HG03558 (cell line): ENCODE data around the gene TLE1.
"Not testable (repeated sequence)": the region's sequence is repeated elsewhere in the genome, so short reads cannot be mapped to it uniquely, and the experiment has no call there.

Experiments
- ATAC-seq: cut with Tn5 transposase; IDR thresholded peaks from one replicate; pipeline ENCODE4 v1.9.1; 2021; ENCODE audit warnings: moderate number of reproducible peaks; ENCODE audit not compliant: unreplicated experiment; ENCODE audit errors: extremely low read depth

TLE1 gene

GRCh38 chr9:81661339-81661738 lies 28.0 kb downstream of the TLE1 start:
- no peak for ATAC-seq

GRCh38 chr9:81656871-81657337 lies 32.4 kb downstream of the TLE1 start:
- ATAC-seq: no peak

GRCh38 chr9:81656004-81656403 lies 33.3 kb downstream of the TLE1 start:
- ATAC-seq: no peak

- ATAC-seq: no peak
Observed at GRCh38 chr9:81653240-81653639, 36.1 kb downstream of the TLE1 start.

DNA sequence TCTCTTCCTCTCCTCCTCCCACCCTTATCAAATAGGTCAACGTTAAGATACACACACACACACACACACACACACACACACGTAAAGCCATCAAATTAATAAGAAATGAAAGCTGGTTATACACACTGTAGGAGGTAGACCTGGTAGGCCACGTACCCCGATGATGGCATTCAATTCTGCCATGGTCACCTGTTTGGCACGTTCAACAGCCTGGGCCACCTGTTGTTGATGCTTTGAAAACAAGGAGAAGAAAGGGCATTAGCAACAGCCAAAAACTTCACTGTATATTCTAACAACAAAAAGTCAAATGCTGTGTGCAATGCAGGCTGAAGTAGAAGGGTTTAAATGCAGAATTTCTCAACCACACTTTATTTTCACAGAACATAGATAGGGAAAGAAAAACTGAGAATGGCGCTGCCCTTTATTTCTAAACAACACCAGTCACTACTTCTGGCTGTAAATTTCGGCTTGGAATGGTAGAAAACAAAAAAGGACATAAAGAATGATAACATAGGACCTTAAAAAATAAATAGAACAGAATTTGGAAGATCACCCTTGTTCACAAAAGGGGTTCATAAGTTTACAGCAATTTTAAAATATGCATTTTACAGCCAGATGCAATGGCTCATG lies 37.2 kb downstream of the TLE1 start:
- ATAC-seq: no peak

- no peak for ATAC-seq
Observed at GRCh38 chr9:81650586-81651515, 38.5 kb downstream of the TLE1 start.

GRCh38 chr9:81649475-81650240 lies 39.7 kb downstream of the TLE1 start:
- no peak for ATAC-seq

- ATAC-seq: no peak
Observed at GRCh38 chr9:81648891-81649290, 40.5 kb downstream of the TLE1 start.

DNA sequence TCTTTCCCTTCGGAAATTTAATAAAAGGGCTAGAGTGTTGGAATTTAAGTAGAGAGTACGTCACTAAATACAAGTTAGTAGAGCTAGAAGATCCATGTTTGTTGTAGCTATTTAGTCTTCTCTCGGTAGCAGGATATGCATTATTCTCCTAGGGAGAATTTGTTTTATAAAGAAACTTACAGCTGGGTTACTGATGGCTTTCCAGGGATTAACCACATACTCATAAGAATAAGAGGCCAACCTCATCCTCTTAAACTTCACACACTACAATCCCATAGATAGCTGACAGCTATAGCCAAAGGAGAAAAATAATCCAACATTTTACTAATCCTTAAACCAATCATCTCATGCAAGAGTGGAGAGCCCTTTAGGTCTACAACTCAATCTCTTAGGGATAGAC lies 43.0 kb downstream of the TLE1 start:
- ATAC-seq: no peak

DNA sequence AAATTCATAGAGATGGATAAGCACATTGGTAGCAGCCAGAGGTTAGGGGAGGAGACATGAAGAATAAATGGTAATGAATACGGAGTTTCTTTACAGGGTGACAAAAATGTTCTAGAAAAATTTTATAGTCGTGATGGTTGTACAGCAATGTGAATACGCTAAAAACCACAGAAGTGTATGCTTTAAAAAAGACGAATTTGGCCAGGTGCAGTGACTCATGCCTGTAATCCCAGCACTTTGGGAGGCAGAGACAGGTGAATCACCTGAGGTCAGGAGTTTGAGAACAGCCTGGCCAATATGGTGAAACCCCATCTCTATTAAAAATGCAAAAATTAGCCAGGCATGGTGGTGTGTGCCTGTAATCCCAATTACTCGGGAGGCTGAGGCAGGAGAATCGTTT lies 44.8 kb downstream of the TLE1 start:
- ATAC-seq: not testable (repeated sequence)

- ATAC-seq: no peak
Observed at GRCh38 chr9:81637276-81637675, 52.1 kb downstream of the TLE1 start.

DNA sequence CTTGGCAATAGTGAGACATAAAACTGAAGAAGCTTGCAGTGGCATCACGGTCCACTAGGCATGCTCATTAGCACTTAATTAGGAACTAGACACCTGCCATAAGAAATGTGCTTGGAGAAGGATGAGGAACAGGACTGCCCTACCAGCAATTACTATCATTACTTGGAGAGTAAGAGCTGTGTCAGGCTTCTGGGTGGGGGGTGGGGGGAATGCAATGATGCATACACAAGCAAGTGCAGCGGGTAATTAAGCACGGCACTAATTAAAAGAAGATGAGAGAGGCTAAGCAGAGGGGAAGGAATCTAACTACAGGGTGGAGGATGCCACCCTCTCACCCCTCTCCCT lies 53.1 kb downstream of the TLE1 start:
- no peak for ATAC-seq

DNA sequence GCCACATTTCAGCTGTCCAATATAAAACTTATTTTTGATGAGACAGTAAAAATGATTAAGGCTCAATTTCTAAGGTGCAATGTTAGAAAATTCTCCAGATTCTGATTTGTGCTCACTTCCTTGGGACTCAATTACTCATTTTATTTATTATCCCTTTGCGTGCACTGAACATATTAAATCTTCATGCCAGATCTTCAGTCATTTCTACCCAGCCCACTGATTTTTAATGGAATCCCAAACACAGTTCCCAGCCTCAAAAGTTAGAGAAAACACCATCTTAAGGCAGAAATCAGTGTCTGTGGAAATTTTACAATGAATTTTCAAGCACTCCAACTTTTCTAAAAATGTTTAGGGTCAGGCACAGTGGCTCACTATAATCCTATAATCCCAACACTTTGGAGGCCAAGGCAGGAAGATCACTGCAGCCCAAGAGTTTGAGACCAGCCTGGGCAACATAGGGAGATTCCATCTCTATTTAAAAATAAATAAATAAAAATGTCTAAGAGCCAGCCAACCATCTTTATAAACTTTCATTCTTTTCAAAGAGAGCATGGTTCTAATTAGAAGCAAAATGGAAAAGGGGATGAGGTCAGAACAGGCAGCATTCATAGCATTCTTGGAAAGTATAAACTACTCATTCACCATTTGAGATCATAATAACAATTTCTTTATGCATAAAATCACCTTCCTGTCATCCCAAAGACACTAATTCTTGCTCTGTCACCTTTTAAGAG lies 53.7 kb downstream of the TLE1 start:
- ATAC-seq: no peak

GRCh38 chr9:81634915-81635516 lies 54.3 kb downstream of the TLE1 start:
- ATAC-seq: no peak

DNA sequence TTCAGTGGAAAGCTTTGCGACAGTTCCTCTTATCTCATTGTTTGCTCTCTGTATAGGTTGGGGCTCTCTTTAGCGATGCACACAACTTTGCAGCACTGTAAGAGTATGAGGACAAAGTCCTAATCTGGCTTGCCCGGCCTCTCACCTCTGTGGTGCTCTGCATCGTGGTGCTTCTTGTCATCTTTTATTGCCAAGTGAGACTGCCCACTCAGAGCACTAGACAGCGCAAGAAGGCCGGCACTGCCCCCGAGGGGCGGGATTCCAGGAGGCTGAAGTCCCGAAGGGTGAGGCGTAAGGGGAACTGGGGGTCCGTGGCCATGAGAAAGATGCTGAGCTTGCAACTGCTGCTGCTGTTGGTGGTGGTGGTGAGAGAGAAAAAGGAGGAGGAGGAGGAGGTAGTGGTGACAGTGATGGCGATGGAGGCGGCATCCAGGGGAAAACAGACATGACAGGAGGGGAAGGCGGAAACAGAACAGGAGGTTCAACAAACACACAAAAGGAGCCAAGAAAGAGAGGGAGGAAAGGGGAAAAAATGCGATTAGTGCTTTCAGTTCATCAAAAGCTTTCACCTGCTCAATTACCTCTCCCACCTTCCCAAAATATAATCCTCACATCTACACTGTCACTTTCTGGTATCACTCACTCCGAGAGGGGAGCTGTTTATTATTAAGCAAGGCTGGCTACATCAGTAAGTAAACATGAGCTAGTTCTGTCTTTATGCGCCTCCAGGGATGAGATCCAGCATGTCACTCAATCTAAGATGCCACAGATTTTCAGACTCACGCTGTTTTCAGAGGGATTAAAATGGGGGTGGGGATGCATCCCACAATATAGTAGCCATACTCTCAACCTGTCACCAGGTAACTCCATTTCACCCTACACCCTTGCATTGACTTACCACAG lies 55.1 kb downstream of the TLE1 start:
- ATAC-seq: no peak

- ATAC-seq: no peak
Observed at GRCh38 chr9:81632599-81632998, 56.7 kb downstream of the TLE1 start.

DNA sequence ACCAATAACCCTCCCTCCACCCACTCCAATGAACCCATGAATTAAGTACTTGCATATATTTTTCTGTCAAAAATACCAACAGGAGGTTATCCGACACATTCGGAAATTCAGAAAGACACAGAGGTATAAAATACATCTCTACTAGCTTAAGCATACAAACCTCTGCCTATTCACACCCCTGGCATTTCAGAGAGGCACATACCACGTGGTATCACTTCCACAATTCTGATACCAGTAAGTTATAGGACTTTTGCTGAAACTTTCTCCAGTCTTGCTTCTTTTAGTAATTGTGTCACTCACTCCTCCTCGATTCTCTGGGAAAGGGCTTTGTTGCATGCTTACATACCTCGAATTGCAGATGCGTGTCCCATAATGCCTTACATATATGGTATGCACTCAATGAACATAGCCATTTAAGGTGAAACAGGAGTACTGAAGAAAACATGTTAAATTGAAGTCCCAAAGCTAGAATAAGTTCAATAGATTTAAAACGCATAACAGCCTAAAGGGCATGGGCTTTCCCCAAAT lies 58.1 kb downstream of the TLE1 start:
- ATAC-seq: no peak

- no peak for ATAC-seq
Observed at GRCh38 chr9:81629440-81629839, 59.9 kb downstream of the TLE1 start.

DNA sequence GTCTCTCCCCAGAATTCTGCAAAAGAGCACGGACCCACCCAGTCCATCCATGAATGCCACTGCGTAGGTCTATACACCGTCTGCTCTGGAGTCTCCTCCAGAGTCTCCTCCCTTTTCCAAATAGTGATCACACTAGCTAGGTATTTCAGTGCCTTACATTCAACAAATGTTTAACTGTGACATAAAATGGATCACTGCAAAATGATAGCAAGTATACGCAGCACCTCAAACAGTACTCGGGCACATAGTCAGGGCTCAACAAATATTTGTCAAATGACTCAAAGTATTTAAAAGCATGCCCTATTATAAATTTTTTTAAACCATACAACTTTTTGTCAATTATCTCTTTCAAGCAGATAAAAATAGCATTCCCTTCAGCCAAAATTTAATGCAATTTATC lies 60.5 kb downstream of the TLE1 start:
- no peak for ATAC-seq
